ENCODE measurements around the gene PLCB4.
A peak's percentile ranks its signal among the peaks of the same experiment; 100 is the strongest.

PLCB4 gene

DNA sequence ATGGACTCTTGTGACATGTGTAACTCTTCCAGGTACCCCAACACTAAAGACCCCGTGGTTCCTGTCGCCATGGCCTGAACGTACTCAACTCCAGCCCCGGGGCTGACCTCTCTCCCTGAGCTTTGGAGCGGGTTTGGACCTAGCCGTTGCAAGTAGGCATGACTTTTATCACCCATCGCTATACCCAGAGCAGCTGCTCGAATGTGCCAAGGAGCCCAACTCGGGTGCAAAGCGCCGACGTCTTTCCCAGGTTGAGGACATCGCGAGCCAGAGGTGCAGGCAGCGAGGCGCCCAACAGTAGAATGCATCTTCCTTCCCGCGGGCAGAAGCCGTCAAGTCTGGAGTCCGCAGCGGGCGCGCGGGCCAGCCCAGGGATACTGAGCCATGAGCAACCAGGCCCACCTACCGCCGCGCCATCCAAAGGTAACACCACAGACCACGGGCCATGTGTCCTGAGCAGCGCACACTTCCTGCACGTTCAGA lies 439.9 kb downstream of the PLCB4 start:
- H3K27me3 ChIP-seq (ENCODE audit: control insufficient read depth, insufficient read depth, low read length) = peaks cover 58% of the 10 kb centered on the region
- peaks cover 5% of the 10 kb centered on the region for H3K4me1 ChIP-seq (ENCODE audit: control insufficient read depth, insufficient read depth, low read length)
- peak overlapping the region; percentile 0; the same call in 1 of the 2 replicates for H3K4me3 ChIP-seq (ENCODE audit: low read length)
- H3K9me3 ChIP-seq (ENCODE audit: control insufficient read depth, insufficient read depth, low read length) = no peaks in the 10 kb centered on the region
- WGBS (ENCODE audit: insufficient coverage, insufficient read length) = no CpG with 5 or more reads among the region's 30 CpGs
- no peaks in the 10 kb centered on the region for H3K36me3 ChIP-seq (ENCODE audit: control insufficient read depth, insufficient read depth, low read length)
- no peak for DNase-seq (ENCODE audit: low read depth, low spot score)
- no peak overlapping the region for H3K27ac ChIP-seq (ENCODE audit: low read length)

DNA sequence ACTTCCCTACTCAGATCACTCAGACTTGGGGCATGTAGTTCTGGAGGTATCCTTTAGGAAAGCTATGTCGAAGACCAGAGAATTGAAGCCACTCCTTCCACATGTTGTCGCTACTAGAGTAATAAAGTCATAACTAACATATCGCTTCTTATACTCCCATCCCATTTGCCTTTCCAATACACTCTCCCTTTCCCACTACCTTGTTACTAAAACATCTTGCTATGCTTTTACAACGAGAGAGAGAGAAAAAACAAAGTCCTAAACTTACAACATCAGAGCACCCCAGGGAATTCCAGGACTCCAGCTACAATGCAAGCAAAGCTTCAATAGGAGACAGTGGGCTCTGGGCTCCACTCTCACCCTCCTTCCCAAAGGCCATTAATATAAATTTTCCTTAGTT lies 440.4 kb downstream of the PLCB4 start:
- H3K4me1 ChIP-seq (ENCODE audit: control insufficient read depth, insufficient read depth, low read length) = peaks cover 5% of the 10 kb centered on the region

DNA sequence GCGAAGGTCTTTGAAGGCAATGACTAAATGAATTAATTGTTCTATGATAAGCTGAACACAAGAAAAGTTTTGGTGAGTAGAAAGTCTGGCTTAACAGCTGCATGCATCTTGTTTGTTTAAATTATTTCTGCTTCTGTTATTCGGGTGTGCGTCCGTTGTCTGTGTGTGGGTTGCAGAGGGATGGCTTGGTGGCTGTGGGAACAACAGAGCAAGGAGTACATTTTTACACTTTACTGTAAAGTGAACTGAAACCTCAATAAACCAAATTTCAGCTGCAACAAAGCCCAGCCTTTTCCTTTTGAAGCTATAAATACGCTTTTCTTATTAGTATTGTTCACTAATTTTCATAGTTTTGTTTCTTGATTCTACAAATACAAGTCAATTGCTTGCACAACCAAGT lies 442.0 kb downstream of the PLCB4 start:
- DNase-seq (ENCODE audit: low read depth, low spot score) = no peak
- H3K27me3 ChIP-seq (ENCODE audit: control insufficient read depth, insufficient read depth, low read length) = peaks cover 66% of the 10 kb centered on the region
- H3K27ac ChIP-seq (ENCODE audit: low read length) = no peak overlapping the region
- H3K4me1 ChIP-seq (ENCODE audit: control insufficient read depth, insufficient read depth, low read length) = peaks cover 7% of the 10 kb centered on the region
- H3K36me3 ChIP-seq (ENCODE audit: control insufficient read depth, insufficient read depth, low read length) = no peaks in the 10 kb centered on the region
- H3K9me3 ChIP-seq (ENCODE audit: control insufficient read depth, insufficient read depth, low read length) = no peaks in the 10 kb centered on the region
- no CpG with 5 or more reads among the region's 5 CpGs for WGBS (ENCODE audit: insufficient coverage, insufficient read length)
- no peak overlapping the region for H3K4me3 ChIP-seq (ENCODE audit: low read length)

More for the DNA sequence above, 440.4 kb downstream of the PLCB4 start:
- Histone ChIP-seq H3K4me3 (ENCODE audit: low read length) (no peak overlapping the region), H3K27ac (ENCODE audit: low read length) (no peak overlapping the region), H3K9me3 (ENCODE audit: control insufficient read depth, insufficient read depth, low read length) (no peaks in the 10 kb centered on the region), H3K36me3 (ENCODE audit: control insufficient read depth, insufficient read depth, low read length) (no peaks in the 10 kb centered on the region), H3K27me3 (ENCODE audit: control insufficient read depth, insufficient read depth, low read length) (peaks cover 63% of the 10 kb centered on the region)
- no peak for DNase-seq (ENCODE audit: low read depth, low spot score)
- WGBS (ENCODE audit: insufficient coverage, insufficient read length) = 100% methylated on average over 1 of the region's 4 CpGs

DNA sequence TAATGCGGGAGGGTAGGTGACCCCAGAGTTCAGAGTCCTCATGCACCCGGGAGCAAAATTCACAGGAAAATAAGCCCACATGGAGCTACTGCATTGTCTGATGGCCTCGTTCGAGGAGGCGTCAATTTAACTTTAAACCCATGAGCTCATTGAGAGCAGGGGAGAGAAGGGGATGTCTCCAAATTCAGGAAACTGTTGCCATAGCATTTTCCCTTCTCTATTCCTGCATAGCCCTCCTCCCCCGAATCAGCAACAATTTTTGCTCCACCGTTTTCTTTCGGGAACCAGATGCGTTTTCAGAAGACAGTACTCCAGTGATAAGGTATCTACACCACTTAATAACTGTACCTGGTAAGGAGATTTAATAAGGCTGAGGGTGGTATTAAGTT lies 445.2 kb downstream of the PLCB4 start:
- Histone ChIP-seq H3K27me3 (ENCODE audit: control insufficient read depth, insufficient read depth, low read length) (peaks cover 57% of the 10 kb centered on the region), H3K27ac (ENCODE audit: low read length) (no peak overlapping the region), H3K9me3 (ENCODE audit: control insufficient read depth, insufficient read depth, low read length) (no peaks in the 10 kb centered on the region), H3K36me3 (ENCODE audit: control insufficient read depth, insufficient read depth, low read length) (no peaks in the 10 kb centered on the region), H3K4me1 (ENCODE audit: control insufficient read depth, insufficient read depth, low read length) (peaks cover 7% of the 10 kb centered on the region; the same call in 1 of the 2 replicates), H3K4me3 (ENCODE audit: low read length) (peak overlapping the region; percentile 23; the same call in 1 of the 2 replicates)
- no CpG with 5 or more reads among the region's 9 CpGs for WGBS (ENCODE audit: insufficient coverage, insufficient read length)
- no peak for DNase-seq (ENCODE audit: low read depth, low spot score)

DNA sequence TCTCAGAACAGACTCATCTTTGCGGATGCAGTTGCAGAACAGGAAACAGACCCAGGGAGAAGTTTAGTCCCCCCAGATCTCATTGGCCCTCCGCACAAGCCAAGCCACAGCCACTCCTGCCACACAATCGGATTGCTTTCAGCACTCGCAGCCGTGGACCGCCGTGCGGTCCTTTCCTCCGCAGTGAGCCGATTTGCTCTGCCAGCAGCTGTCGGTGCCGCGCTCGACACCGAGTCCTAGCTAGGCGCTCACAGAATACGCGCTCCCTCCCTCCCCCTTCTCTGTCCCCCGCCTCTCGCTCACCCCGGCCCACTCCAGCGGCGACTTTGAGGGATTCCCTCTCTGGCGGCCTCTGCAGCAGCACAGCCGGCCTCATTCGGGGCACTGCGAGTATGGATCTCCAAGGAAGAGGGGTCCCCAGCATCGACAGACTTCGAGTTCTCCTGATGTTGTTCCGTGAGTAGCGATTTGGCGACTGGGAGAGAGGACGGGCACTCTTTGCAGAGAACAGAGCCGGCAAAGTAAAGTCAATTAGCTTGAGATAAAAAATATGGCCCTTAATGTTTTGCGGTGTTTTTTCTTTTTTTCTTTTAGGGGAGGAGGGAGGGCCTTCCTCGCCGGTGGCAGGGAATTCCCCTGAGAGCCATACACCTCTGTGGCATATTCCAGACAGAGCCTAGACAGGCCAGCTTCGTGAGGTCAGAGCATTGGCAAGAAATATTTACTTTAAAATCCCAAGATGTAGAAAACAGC lies 445.8 kb downstream of the PLCB4 start, which contains the start of gene LAMP5:
LAMP5 (plus strand) TSS at position 130 of the 753 bp plus-strand sequence; CDS start at position 393, 263 bp downstream.
- no peak for DNase-seq (ENCODE audit: low read depth, low spot score)
- H3K27ac ChIP-seq (ENCODE audit: low read length) = no peak within 1 kb of the TSS
- no CpG with 5 or more reads among the region's 38 CpGs for WGBS (ENCODE audit: insufficient coverage, insufficient read length)
- H3K4me1 ChIP-seq (ENCODE audit: control insufficient read depth, insufficient read depth, low read length) = peaks cover 7% of the 10 kb centered on the region; the same call in 1 of the 2 replicates
- H3K27me3 ChIP-seq (ENCODE audit: control insufficient read depth, insufficient read depth, low read length) = peaks cover 52% of the 10 kb centered on the region
- H3K4me3 ChIP-seq (ENCODE audit: low read length) = peak within 1 kb of the TSS; percentile 23; the same call in 1 of the 2 replicates
- H3K9me3 ChIP-seq (ENCODE audit: control insufficient read depth, insufficient read depth, low read length) = no peaks in the 10 kb centered on the region
- no peaks in the 10 kb centered on the region for H3K36me3 ChIP-seq (ENCODE audit: control insufficient read depth, insufficient read depth, low read length)

DNA sequence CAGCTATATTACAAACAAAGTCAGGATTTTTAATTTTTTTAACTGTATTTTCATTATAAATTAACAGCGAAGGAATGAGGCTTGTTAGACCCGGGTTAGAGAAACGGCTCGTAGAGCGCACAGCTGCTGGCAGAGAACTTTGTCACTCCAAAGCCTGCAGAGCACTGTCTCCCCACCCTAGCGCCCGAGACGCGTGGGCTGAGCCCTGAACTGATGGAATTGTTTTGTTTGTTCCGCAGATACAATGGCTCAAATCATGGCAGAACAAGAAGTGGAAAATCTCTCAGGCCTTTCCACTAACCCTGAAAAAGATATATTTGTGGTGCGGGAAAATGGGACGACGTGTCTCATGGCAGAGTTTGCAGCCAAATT lies 446.3 kb downstream of the PLCB4 start:
- no peak for DNase-seq (ENCODE audit: low read depth, low spot score)
- WGBS (ENCODE audit: insufficient coverage, insufficient read length) = no CpG with 5 or more reads among the region's 13 CpGs
- no peak overlapping the region for H3K27ac ChIP-seq (ENCODE audit: low read length)
- no peak overlapping the region for H3K4me3 ChIP-seq (ENCODE audit: low read length)
- H3K27me3 ChIP-seq (ENCODE audit: control insufficient read depth, insufficient read depth, low read length) = peaks cover 47% of the 10 kb centered on the region
- H3K9me3 ChIP-seq (ENCODE audit: control insufficient read depth, insufficient read depth, low read length) = no peaks in the 10 kb centered on the region
- no peaks in the 10 kb centered on the region for H3K36me3 ChIP-seq (ENCODE audit: control insufficient read depth, insufficient read depth, low read length)
- H3K4me1 ChIP-seq (ENCODE audit: control insufficient read depth, insufficient read depth, low read length) = peaks cover 7% of the 10 kb centered on the region; the same call in 1 of the 2 replicates

DNA sequence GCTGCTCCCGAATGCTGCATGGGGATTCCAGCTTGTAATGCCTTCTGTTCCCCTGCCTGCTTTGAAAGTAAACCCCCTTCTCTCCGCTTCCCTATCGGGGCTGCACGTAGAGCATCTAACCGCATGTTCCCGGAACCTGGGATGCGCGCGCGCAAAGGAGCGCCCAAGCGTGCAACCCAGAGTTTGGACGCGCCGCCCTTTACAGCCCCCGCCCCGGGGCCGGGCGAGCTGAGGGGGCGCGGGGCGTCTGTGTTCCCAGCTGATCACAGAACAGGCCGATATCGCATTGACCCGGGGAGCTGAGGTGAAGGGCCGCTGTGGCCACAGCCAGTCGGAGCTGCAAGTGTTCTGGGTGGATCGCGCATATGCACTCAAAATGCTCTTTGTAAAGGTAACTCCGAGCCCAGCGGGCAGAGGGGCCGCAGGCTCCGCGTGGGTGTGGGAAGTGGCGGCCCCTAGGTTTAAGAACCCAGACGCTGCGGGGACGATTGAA lies 446.9 kb downstream of the PLCB4 start:
- H3K36me3 ChIP-seq (ENCODE audit: control insufficient read depth, insufficient read depth, low read length) = no peaks in the 10 kb centered on the region
- no CpG with 5 or more reads among the region's 38 CpGs for WGBS (ENCODE audit: insufficient coverage, insufficient read length)
- DNase-seq (ENCODE audit: low read depth, low spot score) = no peak
- no peaks in the 10 kb centered on the region for H3K9me3 ChIP-seq (ENCODE audit: control insufficient read depth, insufficient read depth, low read length)
- peaks cover 45% of the 10 kb centered on the region for H3K27me3 ChIP-seq (ENCODE audit: control insufficient read depth, insufficient read depth, low read length)
- no peak overlapping the region for H3K27ac ChIP-seq (ENCODE audit: low read length)
- peak overlapping the region; percentile 22; the same call in 1 of the 2 replicates for H3K4me3 ChIP-seq (ENCODE audit: low read length)
- H3K4me1 ChIP-seq (ENCODE audit: control insufficient read depth, insufficient read depth, low read length) = peaks cover 9% of the 10 kb centered on the region; the same call in 1 of the 2 replicates

DNA sequence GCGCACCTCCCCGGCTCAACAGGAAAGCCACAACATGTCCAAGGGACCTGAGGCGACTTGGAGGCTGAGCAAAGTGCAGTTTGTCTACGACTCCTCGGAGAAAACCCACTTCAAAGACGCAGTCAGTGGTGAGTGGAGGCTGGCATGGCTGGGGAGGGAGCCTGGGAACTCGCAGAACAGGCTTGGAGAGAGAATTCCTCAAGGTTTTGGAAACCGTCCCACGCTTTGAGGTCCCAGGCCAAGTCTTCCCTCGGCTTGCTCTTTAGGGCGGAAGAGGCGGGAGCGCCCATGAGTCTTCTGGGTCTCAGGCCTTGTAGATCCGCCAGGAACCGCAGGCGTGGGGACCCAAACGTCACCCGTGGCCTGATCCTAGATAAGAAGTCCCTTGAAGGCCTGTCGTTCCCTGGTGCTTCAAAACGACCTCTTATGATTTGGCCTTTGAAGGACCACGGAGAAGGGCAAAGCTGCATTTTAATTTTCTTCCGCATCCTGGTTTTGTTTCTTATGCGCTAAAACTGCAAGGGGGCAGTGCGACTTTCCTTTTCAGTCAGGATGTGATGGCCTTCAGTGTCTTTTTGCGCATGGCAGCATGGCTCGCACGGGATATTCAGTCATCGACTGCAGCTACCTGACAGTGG lies 447.5 kb downstream of the PLCB4 start:
- Histone ChIP-seq H3K4me3 (ENCODE audit: low read length) (peak overlapping the region; percentile 22; the same call in 1 of the 2 replicates), H3K36me3 (ENCODE audit: control insufficient read depth, insufficient read depth, low read length) (no peaks in the 10 kb centered on the region), H3K27ac (ENCODE audit: low read length) (no peak overlapping the region), H3K9me3 (ENCODE audit: control insufficient read depth, insufficient read depth, low read length) (no peaks in the 10 kb centered on the region), H3K4me1 (ENCODE audit: control insufficient read depth, insufficient read depth, low read length) (peaks cover 9% of the 10 kb centered on the region; the same call in 1 of the 2 replicates), H3K27me3 (ENCODE audit: control insufficient read depth, insufficient read depth, low read length) (peaks cover 46% of the 10 kb centered on the region)
- WGBS (ENCODE audit: insufficient coverage, insufficient read length) = no CpG with 5 or more reads among the region's 28 CpGs
- no peak for DNase-seq (ENCODE audit: low read depth, low spot score)

DNA sequence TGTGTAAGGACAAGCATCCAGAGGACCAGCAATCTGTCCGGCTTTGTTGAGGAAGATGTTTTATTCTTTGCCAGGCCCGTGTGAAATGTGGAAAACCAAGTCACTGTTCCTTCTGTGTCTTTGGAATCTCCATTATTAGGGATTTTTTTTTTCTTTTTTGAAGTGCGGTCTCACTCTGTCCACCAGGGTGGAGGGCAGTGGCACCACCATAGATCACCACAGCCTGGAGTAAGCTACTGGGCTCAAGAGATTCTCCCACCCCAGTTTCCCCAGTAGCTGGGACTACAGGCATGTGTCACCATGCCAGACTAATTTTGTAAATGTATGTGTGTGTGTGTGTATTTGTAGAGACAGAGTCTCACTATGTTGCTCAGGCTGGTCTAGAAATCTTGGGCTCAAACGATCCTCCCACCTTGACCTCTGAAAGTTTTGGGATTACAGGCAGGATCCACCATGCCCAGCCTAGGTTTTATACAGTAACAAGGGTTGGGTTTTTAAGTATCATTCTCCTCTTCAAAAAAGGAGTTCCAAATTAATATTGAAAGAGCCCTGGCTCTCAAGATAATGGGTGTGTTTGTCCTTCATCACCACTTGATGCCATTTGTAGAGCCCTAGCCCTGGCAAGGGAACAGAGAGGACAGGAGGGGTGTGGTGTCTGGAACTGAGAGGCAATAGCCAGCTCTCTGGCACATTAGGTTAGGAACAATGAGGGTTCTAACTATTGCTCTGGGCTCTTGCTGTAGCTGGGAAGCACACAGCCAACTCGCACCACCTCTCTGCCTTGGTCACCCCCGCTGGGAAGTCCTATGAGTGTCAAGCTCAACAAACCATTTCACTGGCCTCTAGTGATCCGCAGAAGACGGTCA lies 448.6 kb downstream of the PLCB4 start:
- no peaks in the 10 kb centered on the region for H3K9me3 ChIP-seq (ENCODE audit: control insufficient read depth, insufficient read depth, low read length)
- peaks cover 9% of the 10 kb centered on the region; the same call in 1 of the 2 replicates for H3K4me1 ChIP-seq (ENCODE audit: control insufficient read depth, insufficient read depth, low read length)
- no peak for DNase-seq (ENCODE audit: low read depth, low spot score)
- H3K36me3 ChIP-seq (ENCODE audit: control insufficient read depth, insufficient read depth, low read length) = no peaks in the 10 kb centered on the region
- no peak overlapping the region for H3K4me3 ChIP-seq (ENCODE audit: low read length)
- H3K27ac ChIP-seq (ENCODE audit: low read length) = no peak overlapping the region
- peaks cover 46% of the 10 kb centered on the region for H3K27me3 ChIP-seq (ENCODE audit: control insufficient read depth, insufficient read depth, low read length)
- no CpG with 5 or more reads among the region's 8 CpGs for WGBS (ENCODE audit: insufficient coverage, insufficient read length)
